ENCODE data around the gene CPA5.

Gene CPA5, protein sequence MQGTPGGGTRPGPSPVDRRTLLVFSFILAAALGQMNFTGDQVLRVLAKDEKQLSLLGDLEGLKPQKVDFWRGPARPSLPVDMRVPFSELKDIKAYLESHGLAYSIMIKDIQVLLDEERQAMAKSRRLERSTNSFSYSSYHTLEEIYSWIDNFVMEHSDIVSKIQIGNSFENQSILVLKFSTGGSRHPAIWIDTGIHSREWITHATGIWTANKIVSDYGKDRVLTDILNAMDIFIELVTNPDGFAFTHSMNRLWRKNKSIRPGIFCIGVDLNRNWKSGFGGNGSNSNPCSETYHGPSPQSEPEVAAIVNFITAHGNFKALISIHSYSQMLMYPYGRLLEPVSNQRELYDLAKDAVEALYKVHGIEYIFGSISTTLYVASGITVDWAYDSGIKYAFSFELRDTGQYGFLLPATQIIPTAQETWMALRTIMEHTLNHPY

DNA sequence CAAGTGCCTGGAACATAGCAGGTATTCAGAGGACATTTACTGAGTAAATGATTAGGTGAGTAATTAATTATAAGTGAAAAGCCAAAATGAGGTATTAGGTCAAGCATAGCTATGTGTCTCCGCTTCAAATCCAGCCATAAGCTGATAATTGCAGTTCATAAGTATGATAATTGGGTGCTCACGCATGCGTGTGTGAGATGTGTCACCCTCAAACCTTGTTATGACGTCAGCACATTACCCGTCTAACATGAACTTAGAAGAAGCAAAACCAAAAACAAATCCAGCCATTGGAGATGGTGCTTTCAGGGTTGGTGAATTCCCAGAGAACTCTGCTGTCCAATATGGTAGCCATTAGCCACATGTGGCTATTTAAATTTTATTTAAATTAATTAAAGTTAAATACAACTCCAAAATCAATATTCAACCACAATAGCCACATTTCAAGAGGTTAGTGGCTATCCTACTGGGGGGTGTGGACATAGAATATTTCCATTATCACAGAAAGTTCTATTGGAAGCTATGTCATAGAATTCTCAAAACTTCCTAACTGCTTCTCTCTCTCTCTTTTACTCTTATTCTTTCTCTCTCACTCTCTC lies at the start of gene CPA5:
Gene CPA5, plus strand, starts transcription at position 546 of the 596 bp plus-strand sequence. CDS start 1,670 bp downstream, outside the sequence.
- no peaks in the 10 kb centered on the region for H3K9me3 Mint-ChIP-seq
- no peaks in the 10 kb centered on the region for H3K27me3 Mint-ChIP-seq
- ATAC-seq (no peak), DNase-seq (no peak)
- H3K4me1 Mint-ChIP-seq, result no peaks in the 10 kb centered on the region
- H3K4me3 Mint-ChIP-seq, result no peak within 1 kb of the TSS
- H3K27ac Mint-ChIP-seq, result no peak within 1 kb of the TSS

DNA sequence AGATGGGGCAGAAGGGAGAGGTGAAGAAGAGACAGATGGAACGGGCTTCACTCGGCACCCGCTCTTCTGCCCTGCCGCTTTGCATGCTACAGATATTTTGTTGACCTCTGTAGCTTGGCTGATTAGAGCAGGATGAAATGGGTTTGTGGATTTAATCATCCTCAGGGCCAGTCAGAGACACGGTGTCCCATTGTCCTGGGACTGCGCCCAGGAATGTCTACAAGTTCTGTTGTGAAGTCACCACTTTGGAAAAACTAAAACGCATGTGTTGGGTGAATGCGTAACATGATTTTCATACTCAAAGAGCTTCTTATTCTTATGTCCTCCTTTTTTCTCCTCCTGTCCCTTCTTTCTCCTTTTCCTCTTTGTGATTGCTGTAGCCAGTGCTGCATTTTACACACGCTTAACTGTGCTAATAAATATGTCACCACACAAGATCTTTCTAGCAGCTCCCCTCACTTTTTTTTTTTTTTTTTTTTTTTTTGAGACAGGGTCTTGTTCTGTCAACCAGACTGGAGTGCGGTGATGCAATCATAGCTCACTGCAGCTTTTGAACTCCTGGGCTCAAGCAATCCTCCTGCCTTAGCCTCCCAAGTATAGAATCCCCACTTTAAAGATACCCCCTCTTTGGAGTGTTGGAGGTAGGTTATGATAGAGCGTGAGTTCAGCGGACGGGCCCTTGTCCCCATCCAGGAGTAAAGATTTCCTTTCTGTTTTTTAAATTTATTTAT lies 48.2 kb upstream of the CPA5 start:
- H3K4me1 Mint-ChIP-seq, result no peaks in the 10 kb centered on the region
- peak overlapping the region in 1 of 2 donors; percentile 14 for H3K27ac Mint-ChIP-seq
- no peaks in the 10 kb centered on the region for H3K9me3 Mint-ChIP-seq

DNA sequence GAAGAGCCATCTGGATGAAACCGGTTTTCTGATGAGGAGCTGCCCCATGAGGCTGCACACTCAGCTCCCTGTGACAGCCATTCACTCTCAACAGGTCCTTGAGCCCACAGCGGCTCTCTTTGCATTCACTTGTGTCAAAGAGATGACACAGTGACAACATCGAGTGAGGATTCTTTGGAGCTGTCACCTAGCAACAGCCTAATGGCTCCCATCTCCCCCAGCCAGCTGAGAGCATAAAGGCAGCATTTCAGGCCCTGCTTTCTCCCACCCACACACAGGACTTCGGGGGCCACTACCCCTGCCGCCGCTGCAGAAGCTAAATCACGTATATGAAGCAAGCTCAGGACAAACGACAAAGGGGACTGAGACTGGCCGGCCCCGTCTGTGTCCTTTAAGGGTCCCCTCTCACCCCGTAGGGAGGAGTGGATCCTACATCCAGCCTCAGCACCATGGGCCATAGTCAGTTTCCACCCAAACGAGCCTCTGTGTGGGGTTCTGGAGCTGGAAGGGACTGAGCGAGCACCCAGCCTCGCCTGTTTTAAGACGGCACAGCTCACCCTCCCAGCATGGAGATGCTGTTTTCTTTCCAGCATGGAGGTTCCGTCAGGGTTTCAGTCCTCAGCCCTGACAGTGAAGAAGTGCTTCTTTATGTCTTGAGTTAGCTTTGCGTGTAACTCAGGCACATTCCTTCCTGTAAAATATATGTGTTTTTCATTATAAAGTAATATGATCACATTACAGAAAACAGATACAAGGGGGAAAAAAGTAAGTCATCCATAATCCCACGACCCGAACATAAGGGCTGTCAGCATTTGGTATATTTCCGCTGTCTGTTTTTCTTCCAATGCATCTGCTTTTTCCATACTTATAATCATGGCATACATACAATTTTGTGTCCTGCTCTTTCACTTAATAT lies 46.7 kb upstream of the CPA5 start:
- DNase-seq (no peak), ATAC-seq (no peak)
- H3K4me1 Mint-ChIP-seq, result no peaks in the 10 kb centered on the region
- no peaks in the 10 kb centered on the region for H3K9me3 Mint-ChIP-seq
- no peak overlapping the region for H3K27ac Mint-ChIP-seq
- H3K27me3 Mint-ChIP-seq, result no peaks in the 10 kb centered on the region
- H3K4me3 Mint-ChIP-seq, result no peak overlapping the region

More for the DNA sequence above, 48.2 kb upstream of the CPA5 start:
- no peak overlapping the region for H3K4me3 Mint-ChIP-seq
- ATAC-seq (no peak), DNase-seq (no peak)
- H3K27me3 Mint-ChIP-seq, result no peaks in the 10 kb centered on the region

DNA sequence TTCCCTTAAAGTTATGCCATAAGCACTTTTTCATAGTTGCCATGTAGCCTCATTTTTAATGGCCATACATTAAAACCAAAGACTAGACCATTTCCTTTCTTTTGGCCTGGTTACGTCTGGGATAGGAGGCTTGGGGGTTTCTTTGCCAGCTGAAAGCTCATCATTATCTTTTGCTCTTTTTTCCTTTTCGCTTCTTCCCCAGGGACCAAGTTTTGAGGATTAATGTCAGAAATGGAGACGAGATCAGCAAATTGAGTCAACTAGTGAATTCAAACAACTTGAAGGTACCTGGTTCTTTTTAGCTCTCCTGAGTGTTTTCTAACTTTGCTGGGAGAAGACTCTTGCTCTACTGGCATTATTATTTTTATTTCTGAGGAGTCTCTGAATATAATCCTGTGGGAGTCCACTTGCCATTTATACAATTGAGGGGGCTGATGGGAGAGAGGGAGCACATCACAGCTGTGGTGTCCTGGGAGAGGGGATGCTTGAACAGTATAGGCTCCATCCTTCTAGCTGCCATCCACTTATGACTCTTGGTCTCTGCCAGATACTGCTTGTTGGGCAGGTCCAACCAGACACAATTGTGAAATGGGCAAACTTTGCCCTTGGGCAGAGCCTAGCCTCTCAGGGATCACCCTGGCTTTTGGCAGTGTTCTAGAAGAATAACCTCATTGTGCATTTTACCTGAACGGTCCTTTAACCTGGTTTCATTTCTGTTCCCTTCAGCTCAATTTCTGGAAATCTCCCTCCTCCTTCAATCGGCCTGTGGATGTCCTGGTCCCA lies 45.9 kb upstream of the CPA5 start:
- Mint-ChIP-seq H3K4me1 (peaks cover 2% of the 10 kb centered on the region), H3K27ac (no peak overlapping the region), H3K27me3 (no peaks in the 10 kb centered on the region), H3K4me3 (no peak overlapping the region), H3K9me3 (no peaks in the 10 kb centered on the region)
- no peak for DNase-seq
- ATAC-seq, result no peak

DNA sequence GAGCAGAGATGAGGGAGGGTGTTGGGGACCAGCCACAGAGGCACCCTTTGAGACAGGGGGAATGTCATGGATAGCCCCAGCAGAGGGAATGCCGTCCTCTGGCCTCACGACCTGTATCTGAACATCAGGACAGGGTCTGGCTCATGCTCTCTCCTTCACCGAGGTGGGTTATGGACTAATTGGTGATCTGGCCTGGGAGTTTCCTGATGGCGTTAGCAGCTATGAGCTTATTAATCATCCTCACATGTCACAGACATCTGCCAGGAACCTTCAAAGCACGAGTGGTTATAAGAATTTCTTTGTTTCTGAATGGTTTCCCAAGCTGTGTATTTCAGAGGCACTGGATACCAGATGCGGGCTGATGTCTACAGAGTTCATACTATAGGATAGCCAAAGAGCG lies 44.8 kb upstream of the CPA5 start:
- no peak overlapping the region for H3K27ac Mint-ChIP-seq
- peaks cover 7% of the 10 kb centered on the region for H3K4me1 Mint-ChIP-seq
- DNase-seq (no peak), ATAC-seq (no peak)
- H3K27me3 Mint-ChIP-seq, result no peaks in the 10 kb centered on the region
- no peaks in the 10 kb centered on the region for H3K9me3 Mint-ChIP-seq
- no peak overlapping the region for H3K4me3 Mint-ChIP-seq

DNA sequence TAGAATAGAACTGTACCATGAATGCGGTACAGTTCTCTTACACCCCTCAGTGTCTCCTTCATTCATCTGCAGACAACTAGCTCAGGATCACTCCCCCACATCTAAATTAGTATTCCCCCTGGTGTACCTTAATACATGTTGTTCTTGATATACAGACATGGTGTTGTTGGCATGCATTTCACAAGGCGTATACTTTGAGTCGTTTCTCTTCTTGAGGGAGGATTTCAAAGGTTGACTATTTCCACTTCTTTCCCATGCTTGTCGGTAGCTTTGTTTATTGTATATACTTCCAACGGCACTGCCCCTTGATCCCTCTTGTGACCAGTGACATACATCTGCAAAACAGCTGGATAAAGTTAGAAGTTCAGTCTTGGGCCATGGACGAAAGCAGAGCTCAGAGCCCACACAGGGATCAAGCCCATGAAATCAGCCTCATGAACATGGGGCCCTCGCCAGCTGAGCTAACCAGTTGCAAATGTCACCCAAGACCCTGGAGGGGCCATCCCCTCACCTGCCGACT lies 43.1 kb upstream of the CPA5 start:
- no peak for ATAC-seq
- DNase-seq, result no peak
- no peaks in the 10 kb centered on the region for H3K9me3 Mint-ChIP-seq
- no peak overlapping the region for H3K27ac Mint-ChIP-seq
- H3K4me3 Mint-ChIP-seq, result no peak overlapping the region
- H3K27me3 Mint-ChIP-seq, result no peaks in the 10 kb centered on the region
- H3K4me1 Mint-ChIP-seq, result peaks cover 7% of the 10 kb centered on the region

DNA sequence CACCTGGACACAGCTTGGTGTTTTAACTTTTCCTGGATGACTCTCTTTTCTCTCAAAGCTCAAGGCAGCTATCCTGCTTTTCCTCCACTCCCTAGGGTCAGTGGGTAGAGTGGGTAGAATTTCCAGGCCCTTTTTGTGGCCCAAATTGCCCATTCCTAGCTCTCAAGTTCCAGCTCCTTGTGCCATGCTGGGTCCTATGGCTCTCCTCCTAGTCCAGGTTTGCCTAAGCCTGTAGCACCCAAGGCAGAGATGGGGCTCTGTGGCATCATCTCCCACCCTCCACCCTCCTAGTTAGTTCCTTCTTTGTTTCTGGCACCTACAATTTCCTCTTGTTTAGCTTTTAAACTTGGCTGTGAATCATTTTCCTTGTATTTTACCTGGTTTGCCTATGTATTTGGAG lies 42.0 kb upstream of the CPA5 start:
- Mint-ChIP-seq H3K27ac (no peak overlapping the region), H3K27me3 (no peaks in the 10 kb centered on the region), H3K9me3 (no peaks in the 10 kb centered on the region), H3K4me3 (no peak overlapping the region), H3K4me1 (peaks cover 7% of the 10 kb centered on the region)
- DNase-seq (no peak), ATAC-seq (no peak)

DNA sequence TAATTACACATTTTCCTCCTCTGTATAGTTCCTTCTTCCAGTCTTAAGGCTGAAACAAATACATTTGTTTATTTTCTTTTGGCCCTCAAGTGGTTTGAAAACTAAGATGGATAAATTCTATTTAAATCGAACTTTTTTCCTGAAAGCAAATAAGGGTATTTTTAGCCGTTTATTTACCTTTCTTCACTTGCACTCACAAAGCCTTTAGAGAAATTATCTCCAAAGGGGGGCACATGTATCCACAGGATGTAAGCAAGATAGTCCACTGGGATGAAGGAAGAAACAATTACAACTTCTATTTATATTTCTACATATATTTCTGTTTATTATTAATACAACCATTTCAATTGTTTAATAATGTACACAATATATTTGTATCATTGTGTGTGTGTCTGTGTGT lies 41.5 kb upstream of the CPA5 start:
- peaks cover 7% of the 10 kb centered on the region for H3K4me1 Mint-ChIP-seq
- no peaks in the 10 kb centered on the region for H3K9me3 Mint-ChIP-seq
- no peak overlapping the region for H3K4me3 Mint-ChIP-seq
- no peaks in the 10 kb centered on the region for H3K27me3 Mint-ChIP-seq
- ATAC-seq (no peak), DNase-seq (no peak)
- H3K27ac Mint-ChIP-seq, result no peak overlapping the region

DNA sequence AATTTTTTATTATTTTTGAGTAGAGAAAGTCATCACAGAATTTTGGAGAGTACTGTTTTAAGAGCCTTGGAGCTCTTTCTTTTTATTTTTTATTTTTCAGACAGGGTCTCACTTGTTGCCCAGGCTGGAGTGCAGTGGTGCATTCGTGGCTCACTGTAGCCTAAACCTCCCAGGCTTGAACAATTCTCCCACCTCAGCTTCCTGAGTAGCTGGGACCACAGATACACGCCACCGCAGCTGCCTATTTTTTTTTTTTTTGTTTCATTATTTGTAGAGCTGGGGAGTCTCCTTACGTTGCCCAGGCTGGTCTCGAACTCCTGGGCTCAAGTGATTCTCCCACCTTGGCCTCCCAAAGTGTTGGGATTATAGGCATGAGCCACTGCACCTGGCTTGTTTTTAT lies 41.1 kb upstream of the CPA5 start:
- no peaks in the 10 kb centered on the region for H3K27me3 Mint-ChIP-seq
- ATAC-seq, result no peak
- no peak overlapping the region for H3K27ac Mint-ChIP-seq

DNA sequence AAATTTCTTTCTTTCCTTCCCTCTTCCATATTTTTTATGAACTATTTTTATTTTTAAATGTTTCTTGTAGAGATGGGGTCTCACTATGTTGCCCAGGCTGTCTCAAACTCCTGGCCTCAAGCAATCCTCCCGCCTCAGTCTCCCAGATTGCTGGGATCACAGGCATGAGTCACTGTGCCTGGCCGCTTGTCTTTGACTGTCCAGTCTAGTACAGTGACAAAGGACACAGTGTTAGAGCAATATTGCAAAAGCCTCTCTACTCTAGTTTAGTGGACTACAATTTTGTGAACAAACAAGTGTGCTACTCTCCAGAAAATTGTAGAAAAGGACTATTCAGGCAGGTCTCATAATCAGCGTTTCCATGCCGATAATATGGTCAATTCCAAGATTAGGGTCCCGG lies 40.6 kb upstream of the CPA5 start:
- DNase-seq (no peak), ATAC-seq (no peak)
- H3K4me1 Mint-ChIP-seq, result peaks cover 7% of the 10 kb centered on the region
- no peaks in the 10 kb centered on the region for H3K27me3 Mint-ChIP-seq
- H3K9me3 Mint-ChIP-seq, result no peaks in the 10 kb centered on the region
- H3K4me3 Mint-ChIP-seq, result no peak overlapping the region
- peak overlapping the region in 1 of 2 donors; percentile 62 for H3K27ac Mint-ChIP-seq

More for the DNA sequence above, 41.1 kb upstream of the CPA5 start:
- Mint-ChIP-seq H3K4me1 (peaks cover 7% of the 10 kb centered on the region), H3K9me3 (no peaks in the 10 kb centered on the region), H3K4me3 (no peak overlapping the region)
- no peak for DNase-seq

DNA sequence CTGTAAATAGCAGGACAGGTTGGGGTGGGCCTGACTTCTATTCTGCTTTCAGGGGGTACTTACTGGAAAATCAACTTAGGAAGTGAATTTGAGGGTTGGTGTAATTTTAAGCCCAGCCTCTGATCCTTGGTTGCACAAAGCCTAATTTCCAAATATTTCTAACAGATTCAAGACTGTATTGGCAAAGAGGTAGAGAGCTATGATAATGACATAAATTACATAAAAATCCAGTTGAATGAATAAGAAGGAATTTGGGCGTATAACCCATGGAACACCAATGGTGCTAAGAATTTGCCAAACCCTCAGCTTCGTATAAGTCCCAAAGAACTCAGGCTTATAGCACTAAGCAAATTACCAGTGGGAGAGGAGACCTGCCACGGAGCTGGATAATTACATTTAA lies 39.7 kb upstream of the CPA5 start:
- Mint-ChIP-seq H3K9me3 (no peaks in the 10 kb centered on the region), H3K4me3 (no peak overlapping the region), H3K27ac (no peak overlapping the region), H3K4me1 (peaks cover 7% of the 10 kb centered on the region), H3K27me3 (no peaks in the 10 kb centered on the region)
- ATAC-seq, result no peak
- no peak for DNase-seq

DNA sequence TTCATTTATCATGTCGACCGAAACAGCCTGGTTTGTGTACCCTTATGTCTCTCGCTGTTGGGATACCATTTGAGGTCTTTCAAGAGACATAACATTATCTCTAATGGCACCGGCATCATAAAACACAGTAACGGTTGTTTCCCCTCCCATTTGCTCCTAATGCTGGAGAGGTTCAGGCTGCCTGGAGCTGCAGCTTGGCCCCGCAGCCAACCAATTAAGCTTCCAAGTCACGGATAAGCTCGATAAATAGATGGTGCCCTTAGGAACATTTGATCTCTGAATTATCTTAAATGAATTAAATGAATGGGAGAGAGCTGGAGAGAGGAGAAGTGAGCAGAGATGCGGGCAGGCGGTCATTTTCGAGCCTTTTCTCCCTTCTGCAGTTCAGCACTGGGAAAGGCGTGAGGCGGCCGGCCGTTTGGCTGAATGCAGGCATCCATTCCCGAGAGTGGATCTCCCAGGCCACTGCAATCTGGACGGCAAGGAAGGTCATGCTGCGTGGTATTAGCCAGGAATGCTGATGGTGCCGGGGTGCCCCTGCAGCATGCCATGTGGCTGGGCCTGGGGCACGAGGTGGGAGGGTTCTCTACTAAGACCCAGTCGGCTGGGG lies 39.1 kb upstream of the CPA5 start:
- DNase-seq, result no peak
- no peak overlapping the region for H3K27ac Mint-ChIP-seq
- no peak overlapping the region for H3K4me3 Mint-ChIP-seq
- no peak for ATAC-seq
- H3K4me1 Mint-ChIP-seq, result peaks cover 7% of the 10 kb centered on the region
- no peaks in the 10 kb centered on the region for H3K9me3 Mint-ChIP-seq
- H3K27me3 Mint-ChIP-seq, result no peaks in the 10 kb centered on the region

DNA sequence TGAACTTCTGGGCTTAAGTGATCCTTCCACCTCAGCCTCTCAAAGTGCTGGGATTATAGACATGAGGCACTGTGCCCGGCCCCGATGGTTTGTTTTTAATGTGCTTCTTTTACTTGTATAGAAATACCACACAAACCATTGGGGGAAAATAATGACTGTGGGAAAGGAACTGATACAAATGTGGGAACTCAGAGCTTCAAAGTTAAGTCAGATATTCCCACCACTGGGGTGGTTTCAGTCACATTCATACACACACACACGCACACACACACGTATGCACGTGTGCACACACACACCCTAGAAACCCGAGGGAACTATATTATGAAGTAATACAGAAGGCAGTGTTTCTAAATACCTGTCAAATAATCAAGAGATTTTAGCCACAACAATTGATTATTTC lies 34.6 kb upstream of the CPA5 start:
- Mint-ChIP-seq H3K27ac (no peak overlapping the region), H3K4me3 (no peak overlapping the region), H3K9me3 (no peaks in the 10 kb centered on the region), H3K27me3 (no peaks in the 10 kb centered on the region), H3K4me1 (no peaks in the 10 kb centered on the region)
- no peak for DNase-seq
- ATAC-seq, result no peak

DNA sequence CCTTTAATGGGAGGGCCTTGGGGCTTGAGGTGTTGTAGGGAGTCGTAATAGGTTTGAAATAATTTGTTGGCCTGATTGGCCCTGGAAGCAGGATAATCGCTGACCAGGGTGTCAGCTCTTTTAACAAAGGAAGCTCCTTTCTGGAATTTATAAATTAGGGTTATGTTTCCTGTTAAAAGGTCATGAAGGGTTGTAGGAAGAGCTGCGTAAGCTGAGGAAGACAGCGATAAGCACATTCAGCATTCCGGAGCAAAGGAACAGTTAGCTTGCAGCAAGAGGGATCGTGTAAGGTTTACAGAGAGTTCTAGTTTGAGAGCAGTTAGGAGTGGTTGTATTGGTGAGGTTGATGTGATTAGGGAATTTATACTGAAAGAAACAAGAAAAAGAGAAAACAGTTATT lies 30.3 kb upstream of the CPA5 start:
- no peak for DNase-seq
- Mint-ChIP-seq H3K4me3 (no peak overlapping the region), H3K4me1 (no peaks in the 10 kb centered on the region), H3K27me3 (no peaks in the 10 kb centered on the region), H3K27ac (no peak overlapping the region), H3K9me3 (no peaks in the 10 kb centered on the region)
- ATAC-seq, result no peak
